A549 (cell line): ENCODE data around the gene CREB5. TPM values are rescaled to one million over a fixed set of nuclear protein-coding genes. Genes with fewer than 3 reads are reported as not detected.

Experiments
- ATAC-seq, 2 experiments: fragments of 200-7000 bp in 1 of 2; fragments of >200 bp in 1 of 2; cut with Nextera tagmentation in 1 of 2; cut with Tn5 transposase in 1 of 2; 3 replicates each; pipeline versions ENCODE4 v1.8.0 to v1.9.1; 2018 to 2020; ENCODE audit warnings: mild to moderate bottlenecking in 1 of 2, moderate library complexity in 1 of 2
- CTCF ChIA-PET: fragments of 300-600 bp; sonication (Branson Sonifier 250); formaldehyde crosslinking; extraction: SDS; loops from one replicate; lab custom pipeline; 2021; ENCODE audit warnings: antibody characterized with exemption, inconsistent platforms; lab: Yijun Ruan, JAX
- POLR2A ChIA-PET: fragments of 350-600 bp; formaldehyde crosslinking; extraction: SDS; loops from one replicate; lab custom pipeline; 2021; ENCODE audit warnings: antibody characterized with exemption, inconsistent platforms; lab: Yijun Ruan, JAX
- DNase-seq, 2 experiments: peaks; one replicate each; pipeline versions ENCODE4 v3.0.0 to v3.0.0-alpha.2; 2011 to 2016; ENCODE audit warnings: low read depth in 1 of 2, low spot score in 1 of 2
- FAIRE-seq: peaks from 2 replicates; lab custom pipeline; 2011; peaks lifted over from hg19 to GRCh38; lab: Jason Lieb, UNC
- H3K27ac ChIP-seq, 2 experiments: fragments of >200 bp; sonication (Bioruptor Twin); formaldehyde crosslinking; 3 replicates each; pipeline ENCODE4 v1.5.1; 2016 to 2017
- H3K4me1 ChIP-seq: fragments of >200 bp; sonication (Bioruptor Twin); formaldehyde crosslinking; 3 replicates; pipeline ENCODE4 v1.6.1; 2016
- H3K4me2 ChIP-seq: fragments of >200 bp; sonication (Bioruptor Twin); formaldehyde crosslinking; 3 replicates; pipeline ENCODE4 v1.6.1; 2016
- H3K4me3 ChIP-seq: fragments of >200 bp; sonication (Bioruptor Twin); formaldehyde crosslinking; 3 replicates; pipeline ENCODE4 v1.5.1; 2016
- H3K9me3 ChIP-seq: fragments of >200 bp; sonication (Bioruptor Twin); formaldehyde crosslinking; 3 replicates; pipeline ENCODE4 v1.6.1; 2016
- BHLHE40 ChIP-seq: IDR thresholded peaks from 2 replicates; pipeline ENCODE4 v1.6.1; 2012; ENCODE audit warnings: low read depth, low read length, inconsistent platforms
- CBX8 ChIP-seq: fragments of 200-600 bp; sonication (generic); IDR thresholded peaks from 2 replicates; pipeline ENCODE4 v1.6.1; 2016
- CEBPB ChIP-seq, 2 experiments: fragments of >200 bp in 1 of 2; sonication (Bioruptor Twin) in 1 of 2; formaldehyde crosslinking in 1 of 2; IDR thresholded peaks; 2 replicates each; pipeline ENCODE4 v1.6.1; 2012 to 2016
- CHD4 ChIP-seq: fragments of 200-600 bp; sonication (generic); IDR thresholded peaks from 2 replicates; pipeline ENCODE4 v1.6.1; 2016; ENCODE audit warnings: antibody characterized with exemption, mild to moderate bottlenecking, borderline replicate concordance
- EHF ChIP-seq: fragments of 250-450 bp; sonication (Bioruptor Pico); IDR thresholded peaks from 2 replicates; pipeline ENCODE4 v1.5.0; 2020; ENCODE audit warnings: mild to moderate bottlenecking
- ESRRA ChIP-seq: fragments of 150-350 bp; IDR thresholded peaks from 2 replicates; pipeline ENCODE4 v1.6.1; 2014; ENCODE audit warnings: mild to moderate bottlenecking, low read length, borderline replicate concordance
- FOSB ChIP-seq: fragments of 250-450 bp; sonication (Bioruptor Pico); IDR thresholded peaks from 2 replicates; pipeline ENCODE4 v1.5.0; 2020; ENCODE audit warnings: mild to moderate bottlenecking, moderate library complexity
- HDAC2 ChIP-seq: fragments of 200-600 bp; sonication (generic); IDR thresholded peaks from 2 replicates; pipeline ENCODE4 v1.6.1; 2016
- HOXB13 ChIP-seq: fragments of 250-450 bp; sonication (Bioruptor Pico); IDR thresholded peaks from 2 replicates; pipeline ENCODE4 v1.5.0; 2020; ENCODE audit warnings: low read depth, mild to moderate bottlenecking, moderate library complexity
- HOXB5 ChIP-seq: fragments of 250-450 bp; sonication (Bioruptor Pico); IDR thresholded peaks from 2 replicates; pipeline ENCODE4 v1.5.0; 2020; ENCODE audit warnings: mild to moderate bottlenecking, moderate library complexity
- KDM5A ChIP-seq: fragments of 200-600 bp; sonication (generic); IDR thresholded peaks from 2 replicates; pipeline ENCODE4 v1.6.1; 2016; ENCODE audit warnings: antibody characterized with exemption, mild to moderate bottlenecking
- MAZ ChIP-seq: fragments of 150-350 bp; IDR thresholded peaks from 2 replicates; pipeline ENCODE4 v1.6.1; 2014; ENCODE audit warnings: antibody characterized with exemption, low read depth, low read length, borderline replicate concordance
- MYC ChIP-seq: IDR thresholded peaks from 2 replicates; pipeline ENCODE4 v1.6.1; 2012; ENCODE audit warnings: mild to moderate bottlenecking, inconsistent platforms, low read length, improper control_type of control experiment, borderline replicate concordance
- PHF8 ChIP-seq: fragments of 200-600 bp; sonication (generic); IDR thresholded peaks from 2 replicates; pipeline ENCODE4 v1.6.1; 2016; ENCODE audit warnings: low read depth, mild to moderate bottlenecking, antibody characterized with exemption, moderate library complexity, borderline replicate concordance
- RAD21 ChIP-seq, 2 experiments: fragments of >200 bp in 1 of 2; sonication (Bioruptor Twin) in 1 of 2; formaldehyde crosslinking in 1 of 2; IDR thresholded peaks in 1 of 2; conservative IDR thresholded peaks in 1 of 2; 2 replicates in 1 of 2; 3 replicates in 1 of 2; pipeline ENCODE4 v1.6.1; 2012 to 2018; ENCODE audit warnings: inconsistent platforms in 1 of 2
- RARB ChIP-seq: fragments of 250-450 bp; sonication (Bioruptor Pico); IDR thresholded peaks from 2 replicates; pipeline ENCODE4 v1.8.0; 2021; ENCODE audit warnings: mild to moderate bottlenecking, moderate library complexity
- SMC3 ChIP-seq: fragments of >200 bp; sonication (Bioruptor Twin); formaldehyde crosslinking; IDR thresholded peaks from 3 replicates; pipeline ENCODE4 v1.6.1; 2018; ENCODE audit warnings: inconsistent platforms
- SREBF2 ChIP-seq: fragments of 450-650 bp; IDR thresholded peaks from 2 replicates; pipeline ENCODE4 v1.6.1; 2014; ENCODE audit warnings: mild to moderate bottlenecking, moderate library complexity
- ZSCAN20 ChIP-seq: fragments of 250-450 bp; sonication (Bioruptor Pico); IDR thresholded peaks from 2 replicates; pipeline ENCODE4 v1.8.0; 2022; ENCODE audit warnings: mild to moderate bottlenecking, moderate library complexity
- WGBS: methylation state at CpG from one replicate; pipeline ENCODE4 v1.1.6; 2017; ENCODE audit errors: missing lambda C conversion rate; 5-methylcytosine and 5-hydroxymethylcytosine counted together
- polyA plus RNA-seq, 4 experiments: library from polyadenylated mRNA; depleted of rRNA in 3 of 4; stranded (reverse); fragments of >200 nt; fragmentation: RNase III in 1 of 4; extraction: RNeasy Plus Mini Kit Qiagen cat#74134 plus additional on column Dnase treatment in 1 of 4; gene quantifications; 2 replicates in 3 of 4; 3 replicates in 1 of 4; pipeline ENCODE4 v1.2.3, GENCODE V29; 2011 to 2017
- TF ChIP-seq, protein P1 (sequence below): fragments of 450-650 bp; IDR thresholded peaks from 2 replicates; pipeline ENCODE4 v1.6.1; 2014; ENCODE audit warnings: antibody characterized with exemption
- TF ChIP-seq, protein P2 (sequence below): fragments of 250-450 bp; sonication (Bioruptor Pico); IDR thresholded peaks from 2 replicates; pipeline ENCODE4 v1.5.0; 2020; ENCODE audit warnings: low read depth, mild to moderate bottlenecking, moderate library complexity
- TF ChIP-seq, protein P3 (sequence below): fragments of 250-450 bp; sonication (Bioruptor Pico); IDR thresholded peaks from 2 replicates; pipeline ENCODE4 v1.5.0; 2021; ENCODE audit warnings: mild to moderate bottlenecking, moderate library complexity, borderline replicate concordance

Gene CREB5
- polyA plus RNA-seq, 2 of the 4 experiments (the other 2 are of a cell fraction): 0.61 to 1.5 TPM

DNA sequence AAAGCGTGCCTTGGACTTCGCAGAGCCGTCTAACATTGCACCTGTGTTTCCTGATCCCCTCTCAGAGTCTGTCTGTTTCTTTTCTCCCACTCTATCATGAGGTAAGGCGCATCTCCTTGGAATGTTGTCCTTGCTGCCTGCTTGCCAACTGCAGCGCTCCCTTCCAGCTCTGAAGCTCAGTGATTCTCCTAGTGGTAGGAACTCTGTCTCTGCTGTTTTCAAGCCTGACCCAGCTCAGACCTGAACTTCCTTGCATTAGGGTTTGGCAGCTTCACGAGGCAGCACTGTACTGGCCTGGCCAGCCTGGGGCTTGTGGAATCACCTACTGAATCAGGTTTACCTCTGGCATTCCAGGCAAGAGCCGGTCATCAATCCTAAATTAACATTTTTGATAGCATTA lies 123.9 kb downstream of the CREB5 start:
- WGBS: 52% methylated on average over 7 of the region's 7 CpGs
- TF ChIP-seq RAD21 (conservative IDR thresholded peaks at IDR 0.05 in 1 of 2, IDR thresholded peaks at IDR 0.05 in 1 of 2) (0 out of 5 replicates have a peak, but pooled peaks of 1 of the 2 experiments have one; percentile 30), RARB (CRISPR knock-in tag) (no peak)
- POLR2A ChIA-PET: no interaction called here
- Histone ChIP-seq H3K4me1 (peaks cover 14% of the 10 kb centered on the region), H3K9me3 (no peaks in the 10 kb centered on the region), H3K4me2 (no peak overlapping the region), H3K4me3 (no peak overlapping the region), H3K27ac (no peak overlapping the region)
- CTCF ChIA-PET: interaction anchor here (0.9 to 1.7 kb wide), 4 partner anchors 12 to 235 kb away, joined by 3 to 4 read pairs (median 4); no protein-coding TSS in a partner anchor
- peak; percentile 84 to 85 for ATAC-seq
- peak in 1 of 2 experiments; percentile 31 for DNase-seq
- FAIRE-seq: no peak

DNA sequence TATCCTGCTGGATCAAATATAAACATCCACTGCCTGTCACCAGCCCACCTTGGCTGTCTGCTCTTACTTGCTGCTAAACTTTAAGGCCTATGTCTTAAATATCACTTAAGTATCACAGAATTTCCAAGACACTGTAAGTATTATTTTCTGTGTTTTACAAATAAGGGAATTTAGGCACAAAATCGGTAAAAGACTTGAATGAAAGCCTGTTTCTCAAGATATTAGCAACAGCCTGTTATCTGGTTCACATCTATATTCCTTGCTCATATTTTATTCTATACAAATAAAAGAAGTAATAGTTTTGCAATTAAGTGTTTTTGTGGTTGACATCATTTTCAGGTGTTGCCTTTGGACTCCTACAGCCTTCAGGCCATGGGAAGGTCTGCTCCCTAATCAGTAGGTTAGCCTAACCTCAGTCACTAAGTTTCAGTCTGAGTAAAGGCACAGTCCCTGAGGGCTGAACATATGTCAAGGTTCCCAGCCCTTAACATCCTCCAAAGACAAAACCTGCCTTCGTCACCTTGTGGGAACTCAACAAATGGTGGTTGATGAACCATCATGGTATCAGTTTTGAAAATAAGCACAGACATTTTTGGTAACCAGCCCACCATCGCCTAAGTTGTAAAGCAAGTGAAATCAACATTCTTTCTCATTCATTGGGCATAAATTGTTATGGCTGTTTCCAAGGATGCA lies 127.1 kb downstream of the CREB5 start:
- FAIRE-seq: no peak
- WGBS: 16% methylated on average over 3 of the region's 3 CpGs
- no peak for DNase-seq

DNA sequence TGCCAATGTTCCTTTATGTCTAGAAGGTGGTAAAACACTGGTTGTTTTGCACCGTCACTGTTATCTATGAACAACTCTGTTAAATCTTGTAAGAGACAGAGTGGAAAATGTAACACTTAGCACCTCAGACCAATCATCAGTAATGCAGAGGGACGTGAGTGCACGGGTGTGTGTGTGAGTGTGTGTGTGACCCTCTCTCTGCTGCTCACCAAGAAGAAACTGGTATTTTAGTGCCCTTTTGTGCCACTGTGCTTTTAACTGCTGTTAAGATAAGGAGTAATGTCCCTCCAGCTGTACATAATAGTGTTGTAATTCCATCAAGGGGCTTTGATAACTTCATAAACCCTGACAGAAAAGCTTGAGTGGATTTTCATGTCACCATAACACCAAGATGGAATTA lies 130.1 kb downstream of the CREB5 start:
- WGBS: 28% methylated on average over 3 of the region's 3 CpGs
- H3K4me2 ChIP-seq: no peak overlapping the region
- no peak overlapping the region for H3K27ac ChIP-seq
- POLR2A ChIA-PET: no interaction called here
- FAIRE-seq (no peak), ATAC-seq (no peak), DNase-seq (no peak)
- H3K4me1 ChIP-seq: no peaks in the 10 kb centered on the region
- CTCF ChIA-PET: no interaction called here
- TF ChIP-seq, protein P1, sequence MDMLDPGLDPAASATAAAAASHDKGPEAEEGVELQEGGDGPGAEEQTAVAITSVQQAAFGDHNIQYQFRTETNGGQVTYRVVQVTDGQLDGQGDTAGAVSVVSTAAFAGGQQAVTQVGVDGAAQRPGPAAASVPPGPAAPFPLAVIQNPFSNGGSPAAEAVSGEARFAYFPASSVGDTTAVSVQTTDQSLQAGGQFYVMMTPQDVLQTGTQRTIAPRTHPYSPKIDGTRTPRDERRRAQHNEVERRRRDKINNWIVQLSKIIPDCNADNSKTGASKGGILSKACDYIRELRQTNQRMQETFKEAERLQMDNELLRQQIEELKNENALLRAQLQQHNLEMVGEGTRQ: no peak
- TF ChIP-seq, protein P2, sequence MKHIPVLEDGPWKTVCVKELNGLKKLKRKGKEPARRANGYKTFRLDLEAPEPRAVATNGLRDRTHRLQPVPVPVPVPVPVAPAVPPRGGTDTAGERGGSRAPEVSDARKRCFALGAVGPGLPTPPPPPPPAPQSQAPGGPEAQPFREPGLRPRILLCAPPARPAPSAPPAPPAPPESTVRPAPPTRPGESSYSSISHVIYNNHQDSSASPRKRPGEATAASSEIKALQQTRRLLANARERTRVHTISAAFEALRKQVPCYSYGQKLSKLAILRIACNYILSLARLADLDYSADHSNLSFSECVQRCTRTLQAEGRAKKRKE (CRISPR knock-in tag): no peak
- TF ChIP-seq SMC3 (no peak), CEBPB (IDR thresholded peaks at IDR 0.05) (no peak), PHF8 (no peak), ZSCAN20 (CRISPR knock-in tag) (no peak), SREBF2 (no peak), MAZ (no peak), FOSB (CRISPR knock-in tag) (no peak), EHF (CRISPR knock-in tag) (no peak), CHD4 (no peak), HDAC2 (no peak)
- peaks cover 15% of the 10 kb centered on the region for H3K9me3 ChIP-seq
- no peak overlapping the region for H3K4me3 ChIP-seq

More for the DNA sequence above, 127.1 kb downstream of the CREB5 start:
- Histone ChIP-seq H3K4me3 (no peak overlapping the region), H3K4me1 (peaks cover 3% of the 10 kb centered on the region), H3K4me2 (no peak overlapping the region), H3K27ac (no peak overlapping the region), H3K9me3 (no peaks in the 10 kb centered on the region)
- ChIA-PET POLR2A (no interaction called here), CTCF (interaction anchor here (0.8 to 1.4 kb wide), 2 partner anchors 9 to 383 kb away, joined by 3 to 4 read pairs; no protein-coding TSS in a partner anchor)
- TF ChIP-seq, protein P3, sequence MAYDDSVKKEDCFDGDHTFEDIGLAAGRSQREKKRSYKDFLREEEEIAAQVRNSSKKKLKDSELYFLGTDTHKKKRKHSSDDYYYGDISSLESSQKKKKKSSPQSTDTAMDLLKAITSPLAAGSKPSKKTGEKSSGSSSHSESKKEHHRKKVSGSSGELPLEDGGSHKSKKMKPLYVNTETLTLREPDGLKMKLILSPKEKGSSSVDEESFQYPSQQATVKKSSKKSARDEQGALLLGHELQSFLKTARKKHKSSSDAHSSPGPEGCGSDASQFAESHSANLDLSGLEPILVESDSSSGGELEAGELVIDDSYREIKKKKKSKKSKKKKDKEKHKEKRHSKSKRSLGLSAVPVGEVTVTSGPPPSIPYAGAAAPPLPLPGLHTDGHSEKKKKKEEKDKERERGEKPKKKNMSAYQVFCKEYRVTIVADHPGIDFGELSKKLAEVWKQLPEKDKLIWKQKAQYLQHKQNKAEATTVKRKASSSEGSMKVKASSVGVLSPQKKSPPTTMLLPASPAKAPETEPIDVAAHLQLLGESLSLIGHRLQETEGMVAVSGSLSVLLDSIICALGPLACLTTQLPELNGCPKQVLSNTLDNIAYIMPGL (CRISPR knock-in tag): no peak
- TF ChIP-seq MAZ (no peak), PHF8 (no peak), KDM5A (no peak), CHD4 (no peak), HOXB13 (CRISPR knock-in tag) (no peak), MYC (no peak), ESRRA (no peak), CBX8 (no peak), BHLHE40 (no peak), HOXB5 (no peak)
- ATAC-seq: no peak
